Peyer's patch (tissue), 4 donors: ENCODE measurements around the gene COMMD9.

Experiments
- POLR2A ChIP-seq, 2 donors: fragments of 450-650 bp; IDR thresholded peaks; one replicate each; pipeline ENCODE4 v1.5.1; 2017; ENCODE audit warnings: antibody characterized with exemption in 2 of 2, mild to moderate bottlenecking in 2 of 2, moderate library complexity in 2 of 2
- TF ChIP-seq, protein P1 (sequence below), 6 experiments: fragments of 450-650 bp in 4 of 6; fragments of 200-600 bp in 2 of 6; sonication (generic) in 1 of 6; IDR thresholded peaks; one replicate each; pipeline ENCODE4 v1.5.1; 2017 to 2019; ENCODE audit warnings: antibody characterized with exemption in 6 of 6, mild to moderate bottlenecking in 3 of 6, moderate library complexity in 1 of 6

DNA sequence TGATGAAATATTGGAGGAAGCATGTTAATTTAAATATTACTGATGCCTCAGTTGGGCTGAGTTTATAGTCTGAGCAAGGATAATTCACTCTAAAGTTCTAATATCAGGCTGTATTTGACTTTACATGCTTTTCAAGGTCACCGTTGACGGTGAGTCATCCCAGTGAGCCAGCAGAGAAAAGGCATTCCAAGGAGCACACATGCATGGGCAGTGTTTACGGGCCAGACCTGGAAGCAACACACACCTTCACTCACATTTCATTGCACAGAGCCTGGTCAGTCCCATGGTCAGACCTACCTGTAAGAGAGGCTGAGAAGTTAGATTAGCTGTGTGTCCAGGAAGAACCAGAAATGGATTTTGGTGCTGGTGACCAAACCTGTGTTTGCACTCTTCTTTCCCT lies 53.5 kb downstream of the COMMD9 start:
- TF ChIP-seq, protein P1, sequence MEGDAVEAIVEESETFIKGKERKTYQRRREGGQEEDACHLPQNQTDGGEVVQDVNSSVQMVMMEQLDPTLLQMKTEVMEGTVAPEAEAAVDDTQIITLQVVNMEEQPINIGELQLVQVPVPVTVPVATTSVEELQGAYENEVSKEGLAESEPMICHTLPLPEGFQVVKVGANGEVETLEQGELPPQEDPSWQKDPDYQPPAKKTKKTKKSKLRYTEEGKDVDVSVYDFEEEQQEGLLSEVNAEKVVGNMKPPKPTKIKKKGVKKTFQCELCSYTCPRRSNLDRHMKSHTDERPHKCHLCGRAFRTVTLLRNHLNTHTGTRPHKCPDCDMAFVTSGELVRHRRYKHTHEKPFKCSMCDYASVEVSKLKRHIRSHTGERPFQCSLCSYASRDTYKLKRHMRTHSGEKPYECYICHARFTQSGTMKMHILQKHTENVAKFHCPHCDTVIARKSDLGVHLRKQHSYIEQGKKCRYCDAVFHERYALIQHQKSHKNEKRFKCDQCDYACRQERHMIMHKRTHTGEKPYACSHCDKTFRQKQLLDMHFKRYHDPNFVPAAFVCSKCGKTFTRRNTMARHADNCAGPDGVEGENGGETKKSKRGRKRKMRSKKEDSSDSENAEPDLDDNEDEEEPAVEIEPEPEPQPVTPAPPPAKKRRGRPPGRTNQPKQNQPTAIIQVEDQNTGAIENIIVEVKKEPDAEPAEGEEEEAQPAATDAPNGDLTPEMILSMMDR (IDR thresholded peaks at IDR 0.05) = no peak
- no peak for TF ChIP-seq POLR2A (IDR thresholded peaks at IDR 0.05)
